Vagina (tissue), 2 donors: ENCODE measurements around the gene RAP1GDS1. TPM values are rescaled to one million over a fixed set of nuclear protein-coding genes. Genes with fewer than 3 reads are reported as not detected.
"Not testable (repeated sequence)": the region's sequence is repeated elsewhere in the genome, so short reads cannot be mapped to it uniquely, and the experiment has no call there.

ENCODE experiments used
- DNase-seq, 2 donors: peaks; one replicate each; pipeline ENCODE4 v3.0.0-alpha.2; 2017; ENCODE audit errors: extremely low spot score in 2 of 2
- H3K27ac ChIP-seq: fragments of 200-600 bp; sonication (generic); one replicate; pipeline ENCODE4 v1.5.1; 2019
- H3K27me3 ChIP-seq: fragments of 200-600 bp; sonication (generic); one replicate; pipeline ENCODE4 v1.5.1; 2019
- H3K36me3 ChIP-seq, 2 donors: fragments of 200-600 bp; sonication (generic); one replicate each; pipeline ENCODE4 v1.5.1; 2017 to 2019
- H3K4me1 ChIP-seq: fragments of 200-600 bp; sonication (generic); one replicate; pipeline ENCODE4 v1.5.1; 2019
- H3K4me3 ChIP-seq, 2 donors: fragments of 200-600 bp; sonication (generic); 1 replicate in 1 of 2; 2 replicates in 1 of 2; pipeline ENCODE4 v1.5.1; 2016 to 2019
- H3K9me3 ChIP-seq: fragments of 200-600 bp; sonication (generic); one replicate; pipeline ENCODE4 v1.5.1; 2019
- CTCF ChIP-seq, 3 experiments: fragments of 450-650 bp in 2 of 3; fragments of 200-600 bp in 1 of 3; sonication (generic) in 1 of 3; IDR thresholded peaks; one replicate each; pipeline ENCODE4 v1.5.1; 2017 to 2019; ENCODE audit warnings: antibody characterized with exemption in 3 of 3, mild to moderate bottlenecking in 2 of 3, moderate library complexity in 2 of 3
- POLR2A ChIP-seq, 2 donors: fragments of 450-650 bp; IDR thresholded peaks; one replicate each; pipeline ENCODE4 v1.6.1; 2017; ENCODE audit warnings: antibody characterized with exemption in 2 of 2, mild to moderate bottlenecking in 2 of 2, moderate library complexity in 2 of 2
- POLR2AphosphoS5 ChIP-seq, 2 donors: sonication (generic); formaldehyde crosslinking; IDR thresholded peaks; one replicate each; pipeline ENCODE4 v1.9.0; 2017; ENCODE audit warnings: antibody characterized with exemption in 2 of 2, mild to moderate bottlenecking in 2 of 2, low read depth in 1 of 2; ENCODE audit not compliant: insufficient read depth in 1 of 2
- intact Hi-C: fragments of 100-400 bp; cut with DNase I; formaldehyde crosslinking; loops from one replicate; pipeline ENCODE4 v1.15.1; 2023
- total RNA-seq: library from RNA; depleted of rRNA; stranded (reverse); fragments of >200 nt; gene quantifications from one replicate; pipeline ENCODE4 v1.2.3, GENCODE V29; 2016

Gene RAP1GDS1
- total RNA-seq, 1 donor from 2014 or later: 16.0 TPM

- Histone ChIP-seq H3K9me3 (no peaks in the 10 kb centered on the region), H3K27me3 (no peaks in the 10 kb centered on the region), H3K36me3 (no peaks in the 10 kb centered on the region), H3K27ac (no peak overlapping the region), H3K4me1 (peaks cover 5% of the 10 kb centered on the region), H3K4me3 (no peak overlapping the region)
- no peak for DNase-seq
- intact Hi-C loops: no loop called here
- TF ChIP-seq POLR2A (IDR thresholded peaks at IDR 0.05) (no peak), POLR2AphosphoS5 (IDR thresholded peaks at IDR 0.05; ENCODE audit: insufficient read depth in 1 of 2, low read depth in 1 of 2) (no peak), CTCF (IDR thresholded peaks at IDR 0.05) (no peak)
Measured at GRCh38 chr4:98287328-98287727, 26.1 kb downstream of the RAP1GDS1 start.

- intact Hi-C loops, H3K36me3 ChIP-seq, H3K4me1 ChIP-seq, H3K27ac ChIP-seq, H3K27me3 ChIP-seq, H3K4me3 ChIP-seq, H3K9me3 ChIP-seq, DNase-seq: not testable (repeated sequence)
Measured at GRCh38 chr4:98288671-98289070, 27.5 kb downstream of the RAP1GDS1 start.

GRCh38 chr4:98289375-98289774, 28.2 kb downstream of the RAP1GDS1 start:
- peaks cover 5% of the 10 kb centered on the region for H3K4me1 ChIP-seq
- H3K27me3 ChIP-seq: no peaks in the 10 kb centered on the region
- H3K4me3 ChIP-seq: no peak overlapping the region
- TF ChIP-seq POLR2AphosphoS5 (IDR thresholded peaks at IDR 0.05; ENCODE audit: insufficient read depth in 1 of 2, low read depth in 1 of 2): no peak
- TF ChIP-seq POLR2A (IDR thresholded peaks at IDR 0.05): no peak
- TF ChIP-seq CTCF (IDR thresholded peaks at IDR 0.05): no peak
- intact Hi-C loops: no loop called here
- no peak overlapping the region for H3K27ac ChIP-seq
- no peaks in the 10 kb centered on the region for H3K9me3 ChIP-seq
- no peak for DNase-seq
- H3K36me3 ChIP-seq: no peaks in the 10 kb centered on the region

DNA sequence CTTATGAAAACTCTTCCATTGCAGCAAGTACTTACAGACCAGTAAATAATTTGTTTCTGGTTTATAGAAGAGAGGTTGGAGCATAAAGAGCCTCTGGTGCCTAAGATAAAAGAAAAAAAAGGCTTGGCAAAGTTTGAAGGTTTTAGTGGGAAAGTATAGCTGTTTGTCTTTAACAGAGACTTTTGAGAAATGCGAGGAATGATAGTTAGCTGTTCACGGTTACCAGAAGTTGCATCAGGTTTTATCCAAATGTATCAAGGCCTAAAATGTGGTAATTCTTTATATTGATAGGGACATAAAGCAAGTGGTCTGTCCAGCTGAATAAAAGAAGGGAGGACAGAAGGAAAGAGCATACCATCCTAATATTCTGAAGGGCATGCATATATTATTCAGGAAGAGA, 29.3 kb downstream of the RAP1GDS1 start:
- TF ChIP-seq POLR2A (IDR thresholded peaks at IDR 0.05): no peak
- TF ChIP-seq CTCF (IDR thresholded peaks at IDR 0.05): no peak
- TF ChIP-seq POLR2AphosphoS5 (IDR thresholded peaks at IDR 0.05; ENCODE audit: insufficient read depth in 1 of 2, low read depth in 1 of 2): no peak
- no peaks in the 10 kb centered on the region for H3K36me3 ChIP-seq
- no peak overlapping the region for H3K4me3 ChIP-seq
- H3K27me3 ChIP-seq: no peaks in the 10 kb centered on the region
- H3K9me3 ChIP-seq: no peaks in the 10 kb centered on the region
- DNase-seq: no peak
- H3K4me1 ChIP-seq: peaks cover 5% of the 10 kb centered on the region
- intact Hi-C loops: no loop called here
- H3K27ac ChIP-seq: no peak overlapping the region

DNA sequence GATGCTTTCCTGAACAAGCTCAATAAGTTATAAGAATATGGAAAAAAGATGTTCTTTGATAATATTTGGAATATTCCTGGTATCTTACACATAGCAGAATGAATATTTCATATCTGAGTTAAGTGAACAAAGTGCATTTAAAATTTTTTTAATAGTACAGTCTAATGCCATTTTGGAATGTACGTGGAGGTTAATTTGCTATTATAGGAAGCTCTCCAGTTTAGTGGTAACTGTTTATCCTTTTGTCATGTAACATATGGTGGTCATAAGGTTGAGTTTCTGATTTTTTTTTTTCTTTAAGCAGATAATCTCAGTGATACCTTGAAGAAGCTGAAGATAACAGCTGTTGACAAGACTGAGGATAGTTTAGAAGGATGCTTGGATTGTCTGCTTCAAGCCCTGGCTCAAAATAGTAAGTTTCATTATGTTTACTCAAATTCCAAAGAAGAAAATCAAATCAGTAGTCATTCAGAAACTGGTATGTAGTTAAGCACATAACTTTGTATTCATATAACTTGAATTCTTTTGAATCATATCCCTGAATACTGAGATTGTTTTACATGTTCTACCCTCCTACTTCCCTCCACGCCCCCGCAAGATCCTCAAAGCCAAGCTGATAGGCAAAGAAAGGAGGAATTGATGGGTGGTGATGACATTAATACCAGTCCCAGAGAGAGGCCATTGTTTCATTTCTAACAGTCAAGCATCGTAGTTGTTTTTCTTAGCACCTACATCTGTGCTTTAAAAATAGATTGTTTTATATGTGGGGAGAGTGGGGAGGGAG, 32.1 kb downstream of the RAP1GDS1 start:
- no peak overlapping the region for H3K27ac ChIP-seq
- H3K9me3 ChIP-seq: no peaks in the 10 kb centered on the region
- H3K27me3 ChIP-seq: no peaks in the 10 kb centered on the region
- intact Hi-C loops: no loop called here
- no peak for TF ChIP-seq CTCF (IDR thresholded peaks at IDR 0.05)
- peaks cover 5% of the 10 kb centered on the region for H3K4me1 ChIP-seq
- DNase-seq: no peak
- H3K4me3 ChIP-seq: no peak overlapping the region
- no peaks in the 10 kb centered on the region for H3K36me3 ChIP-seq
